ENCODE results near the gene CCDC38. TPM values are rescaled to one million over a fixed set of nuclear protein-coding genes. Genes with fewer than 3 reads are reported as not detected.

Gene CCDC38
- total RNA-seq, 1 experiment from 2014 or later: not detected

DNA sequence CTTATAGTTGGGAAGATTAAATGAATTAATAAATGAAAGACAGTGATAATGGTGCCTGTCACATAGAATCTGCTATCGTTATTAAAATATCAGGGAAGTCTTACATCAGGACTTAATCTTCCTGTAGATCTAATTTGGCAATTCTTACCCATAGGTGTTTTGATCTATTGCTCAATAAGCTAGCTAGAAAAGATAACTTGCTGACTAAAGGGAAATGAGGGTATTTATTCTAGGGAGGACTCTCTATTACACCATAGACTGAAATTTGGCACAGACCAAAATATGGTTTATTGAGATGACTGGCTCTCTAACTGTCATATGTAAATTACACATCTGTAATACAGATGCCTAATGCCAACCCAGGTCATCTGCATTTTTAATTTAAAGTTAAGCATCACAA lies 42.3 kb upstream of the CCDC38 start:
- ATAC-seq (no peak), DNase-seq (ENCODE audit: low spot score) (no peak)
- no peak overlapping the region for H3K4me3 Mint-ChIP-seq
- peaks cover 29% of the 10 kb centered on the region for H3K4me1 Mint-ChIP-seq
- no peaks in the 10 kb centered on the region for H3K9me3 Mint-ChIP-seq
- no peak overlapping the region for H3K27ac Mint-ChIP-seq
- H3K36me3 Mint-ChIP-seq: no peaks in the 10 kb centered on the region
- no peaks in the 10 kb centered on the region for H3K27me3 Mint-ChIP-seq (ENCODE audit: low read depth)
- ChIA-PET POLR2A (no interaction called here), CTCF (no interaction called here)
- TF ChIP-seq, protein P1, sequence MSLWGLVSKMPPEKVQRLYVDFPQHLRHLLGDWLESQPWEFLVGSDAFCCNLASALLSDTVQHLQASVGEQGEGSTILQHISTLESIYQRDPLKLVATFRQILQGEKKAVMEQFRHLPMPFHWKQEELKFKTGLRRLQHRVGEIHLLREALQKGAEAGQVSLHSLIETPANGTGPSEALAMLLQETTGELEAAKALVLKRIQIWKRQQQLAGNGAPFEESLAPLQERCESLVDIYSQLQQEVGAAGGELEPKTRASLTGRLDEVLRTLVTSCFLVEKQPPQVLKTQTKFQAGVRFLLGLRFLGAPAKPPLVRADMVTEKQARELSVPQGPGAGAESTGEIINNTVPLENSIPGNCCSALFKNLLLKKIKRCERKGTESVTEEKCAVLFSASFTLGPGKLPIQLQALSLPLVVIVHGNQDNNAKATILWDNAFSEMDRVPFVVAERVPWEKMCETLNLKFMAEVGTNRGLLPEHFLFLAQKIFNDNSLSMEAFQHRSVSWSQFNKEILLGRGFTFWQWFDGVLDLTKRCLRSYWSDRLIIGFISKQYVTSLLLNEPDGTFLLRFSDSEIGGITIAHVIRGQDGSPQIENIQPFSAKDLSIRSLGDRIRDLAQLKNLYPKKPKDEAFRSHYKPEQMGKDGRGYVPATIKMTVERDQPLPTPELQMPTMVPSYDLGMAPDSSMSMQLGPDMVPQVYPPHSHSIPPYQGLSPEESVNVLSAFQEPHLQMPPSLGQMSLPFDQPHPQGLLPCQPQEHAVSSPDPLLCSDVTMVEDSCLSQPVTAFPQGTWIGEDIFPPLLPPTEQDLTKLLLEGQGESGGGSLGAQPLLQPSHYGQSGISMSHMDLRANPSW (CRISPR knock-in tag; conservative IDR thresholded peaks at IDR 0.05; ENCODE audit: low read depth): no peak
- TF ChIP-seq, protein P2, sequence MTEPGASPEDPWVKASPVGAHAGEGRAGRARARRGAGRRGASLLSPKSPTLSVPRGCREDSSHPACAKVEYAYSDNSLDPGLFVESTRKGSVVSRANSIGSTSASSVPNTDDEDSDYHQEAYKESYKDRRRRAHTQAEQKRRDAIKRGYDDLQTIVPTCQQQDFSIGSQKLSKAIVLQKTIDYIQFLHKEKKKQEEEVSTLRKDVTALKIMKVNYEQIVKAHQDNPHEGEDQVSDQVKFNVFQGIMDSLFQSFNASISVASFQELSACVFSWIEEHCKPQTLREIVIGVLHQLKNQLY (CRISPR knock-in tag; IDR thresholded peaks at IDR 0.05): no peak
- TF ChIP-seq ZNF219 (CRISPR knock-in tag; IDR thresholded peaks at IDR 0.05; ENCODE audit: borderline replicate concordance) (no peak), ZNF138 (CRISPR knock-in tag; conservative IDR thresholded peaks at IDR 0.05) (no peak), GABPB1 (CRISPR knock-in tag; IDR thresholded peaks at IDR 0.05) (no peak), IRF2 (CRISPR knock-in tag; IDR thresholded peaks at IDR 0.05; ENCODE audit: borderline replicate concordance, low read depth) (no peak), SOX15 (CRISPR knock-in tag; IDR thresholded peaks at IDR 0.05) (no peak), ZNF423 (CRISPR knock-in tag; IDR thresholded peaks at IDR 0.05) (no peak), ZNF396 (CRISPR knock-in tag; IDR thresholded peaks at IDR 0.05; ENCODE audit: borderline replicate concordance) (no peak), JAZF1 (CRISPR knock-in tag; IDR thresholded peaks at IDR 0.05) (no peak)
- TF ChIP-seq, protein P3, sequence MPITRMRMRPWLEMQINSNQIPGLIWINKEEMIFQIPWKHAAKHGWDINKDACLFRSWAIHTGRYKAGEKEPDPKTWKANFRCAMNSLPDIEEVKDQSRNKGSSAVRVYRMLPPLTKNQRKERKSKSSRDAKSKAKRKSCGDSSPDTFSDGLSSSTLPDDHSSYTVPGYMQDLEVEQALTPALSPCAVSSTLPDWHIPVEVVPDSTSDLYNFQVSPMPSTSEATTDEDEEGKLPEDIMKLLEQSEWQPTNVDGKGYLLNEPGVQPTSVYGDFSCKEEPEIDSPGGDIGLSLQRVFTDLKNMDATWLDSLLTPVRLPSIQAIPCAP (CRISPR knock-in tag; IDR thresholded peaks at IDR 0.05): no peak
- TF ChIP-seq, protein P4, sequence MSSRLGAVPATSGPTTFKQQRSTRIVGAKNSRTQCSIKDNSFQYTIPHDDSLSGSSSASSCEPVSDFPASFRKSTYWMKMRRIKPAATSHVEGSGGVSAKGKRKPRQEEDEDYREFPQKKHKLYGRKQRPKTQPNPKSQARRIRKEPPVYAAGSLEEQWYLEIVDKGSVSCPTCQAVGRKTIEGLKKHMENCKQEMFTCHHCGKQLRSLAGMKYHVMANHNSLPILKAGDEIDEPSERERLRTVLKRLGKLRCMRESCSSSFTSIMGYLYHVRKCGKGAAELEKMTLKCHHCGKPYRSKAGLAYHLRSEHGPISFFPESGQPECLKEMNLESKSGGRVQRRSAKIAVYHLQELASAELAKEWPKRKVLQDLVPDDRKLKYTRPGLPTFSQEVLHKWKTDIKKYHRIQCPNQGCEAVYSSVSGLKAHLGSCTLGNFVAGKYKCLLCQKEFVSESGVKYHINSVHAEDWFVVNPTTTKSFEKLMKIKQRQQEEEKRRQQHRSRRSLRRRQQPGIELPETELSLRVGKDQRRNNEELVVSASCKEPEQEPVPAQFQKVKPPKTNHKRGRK (CRISPR knock-in tag; IDR thresholded peaks at IDR 0.05; ENCODE audit: borderline replicate concordance): no peak
- TF ChIP-seq, protein P5, sequence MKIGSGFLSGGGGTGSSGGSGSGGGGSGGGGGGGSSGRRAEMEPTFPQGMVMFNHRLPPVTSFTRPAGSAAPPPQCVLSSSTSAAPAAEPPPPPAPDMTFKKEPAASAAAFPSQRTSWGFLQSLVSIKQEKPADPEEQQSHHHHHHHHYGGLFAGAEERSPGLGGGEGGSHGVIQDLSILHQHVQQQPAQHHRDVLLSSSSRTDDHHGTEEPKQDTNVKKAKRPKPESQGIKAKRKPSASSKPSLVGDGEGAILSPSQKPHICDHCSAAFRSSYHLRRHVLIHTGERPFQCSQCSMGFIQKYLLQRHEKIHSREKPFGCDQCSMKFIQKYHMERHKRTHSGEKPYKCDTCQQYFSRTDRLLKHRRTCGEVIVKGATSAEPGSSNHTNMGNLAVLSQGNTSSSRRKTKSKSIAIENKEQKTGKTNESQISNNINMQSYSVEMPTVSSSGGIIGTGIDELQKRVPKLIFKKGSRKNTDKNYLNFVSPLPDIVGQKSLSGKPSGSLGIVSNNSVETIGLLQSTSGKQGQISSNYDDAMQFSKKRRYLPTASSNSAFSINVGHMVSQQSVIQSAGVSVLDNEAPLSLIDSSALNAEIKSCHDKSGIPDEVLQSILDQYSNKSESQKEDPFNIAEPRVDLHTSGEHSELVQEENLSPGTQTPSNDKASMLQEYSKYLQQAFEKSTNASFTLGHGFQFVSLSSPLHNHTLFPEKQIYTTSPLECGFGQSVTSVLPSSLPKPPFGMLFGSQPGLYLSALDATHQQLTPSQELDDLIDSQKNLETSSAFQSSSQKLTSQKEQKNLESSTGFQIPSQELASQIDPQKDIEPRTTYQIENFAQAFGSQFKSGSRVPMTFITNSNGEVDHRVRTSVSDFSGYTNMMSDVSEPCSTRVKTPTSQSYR (CRISPR knock-in tag; IDR thresholded peaks at IDR 0.05): no peak

DNA sequence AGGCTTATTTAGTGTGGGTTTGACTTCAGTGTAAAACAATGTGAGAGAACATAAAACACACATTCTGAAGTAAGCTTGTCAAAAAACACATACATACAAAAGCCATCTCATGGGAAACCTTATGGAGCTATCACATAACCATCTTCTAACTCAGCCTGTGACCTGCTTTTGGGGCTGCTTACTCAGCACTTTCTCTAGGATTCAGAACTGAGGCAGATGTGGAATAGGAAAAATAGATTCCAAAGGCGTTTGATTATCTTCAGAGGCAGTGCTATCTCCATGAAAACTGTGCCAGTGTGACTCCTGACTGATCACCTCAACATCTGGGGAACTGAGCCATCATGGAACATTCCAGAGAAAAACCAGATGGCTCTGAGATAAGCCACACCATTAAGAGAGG lies 40.2 kb upstream of the CCDC38 start:
- H3K27ac Mint-ChIP-seq: no peak overlapping the region
- ChIA-PET POLR2A (no interaction called here), CTCF (no interaction called here)
- H3K4me3 Mint-ChIP-seq: no peak overlapping the region
- DNase-seq (ENCODE audit: low spot score): no peak
- peaks cover 21% of the 10 kb centered on the region for H3K4me1 Mint-ChIP-seq
- ATAC-seq: no peak
- H3K9me3 Mint-ChIP-seq: no peaks in the 10 kb centered on the region
- H3K36me3 Mint-ChIP-seq: no peaks in the 10 kb centered on the region
- H3K27me3 Mint-ChIP-seq (ENCODE audit: low read depth): no peaks in the 10 kb centered on the region
- no peak for TF ChIP-seq SMAD3 (CRISPR knock-in tag; IDR thresholded peaks at IDR 0.05; ENCODE audit: borderline replicate concordance)
- no peak for TF ChIP-seq ZNF232 (CRISPR knock-in tag; IDR thresholded peaks at IDR 0.05)
- no peak for TF ChIP-seq PRRX2 (CRISPR knock-in tag; IDR thresholded peaks at IDR 0.05)
- TF ChIP-seq, protein P6, sequence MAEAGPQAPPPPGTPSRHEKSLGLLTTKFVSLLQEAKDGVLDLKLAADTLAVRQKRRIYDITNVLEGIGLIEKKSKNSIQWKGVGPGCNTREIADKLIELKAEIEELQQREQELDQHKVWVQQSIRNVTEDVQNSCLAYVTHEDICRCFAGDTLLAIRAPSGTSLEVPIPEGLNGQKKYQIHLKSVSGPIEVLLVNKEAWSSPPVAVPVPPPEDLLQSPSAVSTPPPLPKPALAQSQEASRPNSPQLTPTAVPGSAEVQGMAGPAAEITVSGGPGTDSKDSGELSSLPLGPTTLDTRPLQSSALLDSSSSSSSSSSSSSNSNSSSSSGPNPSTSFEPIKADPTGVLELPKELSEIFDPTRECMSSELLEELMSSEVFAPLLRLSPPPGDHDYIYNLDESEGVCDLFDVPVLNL (CRISPR knock-in tag; IDR thresholded peaks at IDR 0.05; ENCODE audit: borderline replicate concordance, low read depth): no peak
- no peak for TF ChIP-seq GABPB1 (CRISPR knock-in tag; IDR thresholded peaks at IDR 0.05)
- TF ChIP-seq, protein P7, sequence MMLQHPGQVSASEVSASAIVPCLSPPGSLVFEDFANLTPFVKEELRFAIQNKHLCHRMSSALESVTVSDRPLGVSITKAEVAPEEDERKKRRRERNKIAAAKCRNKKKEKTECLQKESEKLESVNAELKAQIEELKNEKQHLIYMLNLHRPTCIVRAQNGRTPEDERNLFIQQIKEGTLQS (CRISPR knock-in tag; conservative IDR thresholded peaks at IDR 0.05): no peak
- TF ChIP-seq, protein P8, sequence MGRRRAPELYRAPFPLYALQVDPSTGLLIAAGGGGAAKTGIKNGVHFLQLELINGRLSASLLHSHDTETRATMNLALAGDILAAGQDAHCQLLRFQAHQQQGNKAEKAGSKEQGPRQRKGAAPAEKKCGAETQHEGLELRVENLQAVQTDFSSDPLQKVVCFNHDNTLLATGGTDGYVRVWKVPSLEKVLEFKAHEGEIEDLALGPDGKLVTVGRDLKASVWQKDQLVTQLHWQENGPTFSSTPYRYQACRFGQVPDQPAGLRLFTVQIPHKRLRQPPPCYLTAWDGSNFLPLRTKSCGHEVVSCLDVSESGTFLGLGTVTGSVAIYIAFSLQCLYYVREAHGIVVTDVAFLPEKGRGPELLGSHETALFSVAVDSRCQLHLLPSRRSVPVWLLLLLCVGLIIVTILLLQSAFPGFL (CRISPR knock-in tag; IDR thresholded peaks at IDR 0.05; ENCODE audit: borderline replicate concordance): no peak
- no peak for TF ChIP-seq NFYB (CRISPR knock-in tag; conservative IDR thresholded peaks at IDR 0.05; ENCODE audit: low read depth)
- TF ChIP-seq RELA (CRISPR knock-in tag; IDR thresholded peaks at IDR 0.05; ENCODE audit: borderline replicate concordance): no peak
- TF ChIP-seq, protein P3 (CRISPR knock-in tag; IDR thresholded peaks at IDR 0.05): no peak
- no peak for TF ChIP-seq JUN (CRISPR knock-in tag; IDR thresholded peaks at IDR 0.05)
- TF ChIP-seq TCF7 (CRISPR knock-in tag; IDR thresholded peaks at IDR 0.05; ENCODE audit: low read depth): no peak
- no peak for TF ChIP-seq ZNF219 (CRISPR knock-in tag; IDR thresholded peaks at IDR 0.05; ENCODE audit: borderline replicate concordance)

Measured in WTC11 (cell line).